ENCODE data around the gene TBC1D10A. TPM values are rescaled to one million over a fixed set of nuclear protein-coding genes. Genes with fewer than 3 reads are reported as not detected.

Gene TBC1D10A
- total RNA-seq, 4 donors from 2014 or later, result 46.8 to 63.9 (median 52.1) TPM

- TF ChIP-seq POLR2A (IDR thresholded peaks at IDR 0.05), result no peak
Measured at GRCh38 chr22:30284172-30284571, 42.6 kb downstream of the TBC1D10A start.

GRCh38 chr22:30283342-30283741 lies 43.4 kb downstream of the TBC1D10A start:
- DNase-seq (ENCODE audit: low spot score in 2 of 2), result no peak
- Histone ChIP-seq H3K36me3 (peaks cover 0 to 49% (median 0%) of the 10 kb centered on the region in 3 donors), H3K9me3 (no peaks in the 10 kb centered on the region), H3K27me3 (no peaks in the 10 kb centered on the region), H3K4me1 (peaks cover 0 to 43% (median 2%) of the 10 kb centered on the region in 4 donors), H3K4me3 (no peak overlapping the region), H3K27ac (no peak overlapping the region)
- WGBS, 2 donors, result 74% methylated on average over 3 of the region's 4 CpGs; no CpG with 5 or more reads in 1 of the 2 donors
- TF ChIP-seq POLR2A (IDR thresholded peaks at IDR 0.05), result no peak
- no peak for TF ChIP-seq EP300 (IDR thresholded peaks at IDR 0.05)
- no peak for TF ChIP-seq CTCF (IDR thresholded peaks at IDR 0.05)

More at GRCh38 chr22:30284172-30284571, 42.6 kb downstream of the TBC1D10A start:
- no peak for DNase-seq (ENCODE audit: low spot score in 2 of 2)
- peaks cover 0 to 49% (median 0%) of the 10 kb centered on the region in 3 donors for H3K36me3 ChIP-seq
- peaks cover 0 to 40% (median 2%) of the 10 kb centered on the region in 4 donors for H3K4me1 ChIP-seq
- H3K4me3 ChIP-seq, result no peak overlapping the region
- H3K27ac ChIP-seq, result no peak overlapping the region
- H3K27me3 ChIP-seq, result no peaks in the 10 kb centered on the region
- WGBS, 2 donors, result 77 to 78% methylated on average over 3 to 9 of the region's 9 CpGs
- H3K9me3 ChIP-seq, result no peaks in the 10 kb centered on the region

- Histone ChIP-seq H3K4me3 (no peak overlapping the region), H3K9me3 (no peaks in the 10 kb centered on the region), H3K27me3 (no peaks in the 10 kb centered on the region), H3K36me3 (peaks cover 0 to 49% (median 0%) of the 10 kb centered on the region in 3 donors), H3K27ac (no peak overlapping the region), H3K4me1 (peaks cover 0 to 43% (median 8%) of the 10 kb centered on the region in 4 donors)
- 68 to 69% methylated on average over 6 to 7 of the region's 7 CpGs for WGBS, 2 donors
- DNase-seq (ENCODE audit: low spot score in 2 of 2), result no peak
- TF ChIP-seq POLR2A (IDR thresholded peaks at IDR 0.05) (no peak), CTCF (IDR thresholded peaks at IDR 0.05) (no peak), EP300 (IDR thresholded peaks at IDR 0.05) (no peak)
Measured at GRCh38 chr22:30282616-30283046, 44.1 kb downstream of the TBC1D10A start.

DNA sequence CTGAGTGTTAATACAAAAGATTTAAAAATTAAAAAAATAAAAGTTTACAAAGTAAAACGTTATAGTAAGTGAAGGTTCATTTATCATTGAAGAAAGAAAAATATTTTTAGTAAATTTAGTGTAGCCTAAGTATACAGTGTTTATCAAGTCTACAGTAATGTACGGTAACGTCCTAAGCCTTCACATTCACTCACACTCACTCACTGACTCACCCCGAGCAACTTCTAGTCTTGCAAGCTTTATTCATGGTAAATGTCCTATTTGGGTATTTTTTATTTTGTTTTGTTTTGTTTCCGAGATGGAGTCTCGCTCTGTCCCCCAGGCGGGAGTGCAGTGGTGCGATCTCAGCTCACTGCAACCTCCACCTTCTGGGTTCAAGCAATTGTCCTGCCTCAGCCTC lies 46.2 kb downstream of the TBC1D10A start:
- WGBS, 2 donors, result 75 to 78% methylated on average over 8 of the region's 8 CpGs
- Histone ChIP-seq H3K9me3 (no peaks in the 10 kb centered on the region), H3K27ac (no peak overlapping the region), H3K4me1 (peaks cover 0 to 37% (median 9%) of the 10 kb centered on the region in 4 donors), H3K4me3 (no peak overlapping the region), H3K36me3 (peaks cover 0 to 34% (median 0%) of the 10 kb centered on the region in 3 donors), H3K27me3 (no peaks in the 10 kb centered on the region)
- TF ChIP-seq POLR2A (IDR thresholded peaks at IDR 0.05), result no peak
- no peak for TF ChIP-seq EP300 (IDR thresholded peaks at IDR 0.05)
- TF ChIP-seq CTCF (IDR thresholded peaks at IDR 0.05), result no peak
- DNase-seq (ENCODE audit: low spot score in 2 of 2), result no peak

DNA sequence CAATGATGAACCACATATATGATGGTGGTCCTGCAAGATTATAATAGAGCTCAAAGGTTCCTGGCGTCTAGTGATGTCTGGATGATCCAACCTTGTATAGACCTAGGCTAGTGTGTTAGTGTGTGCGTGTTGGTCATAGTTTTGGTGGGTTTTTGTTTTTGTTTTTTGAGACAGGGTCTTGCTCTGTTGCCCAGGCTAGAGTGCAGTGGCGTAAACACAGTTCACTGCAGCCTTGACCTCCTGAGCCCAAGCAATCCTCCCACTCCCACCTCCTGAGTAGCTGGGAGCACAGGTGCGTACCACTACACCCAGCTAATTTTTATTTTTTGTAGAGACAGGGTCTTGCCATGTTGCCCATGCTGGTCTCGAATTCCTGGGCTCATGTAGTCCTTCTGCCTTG lies 46.8 kb downstream of the TBC1D10A start:
- Histone ChIP-seq H3K4me1 (peaks cover 0 to 37% (median 9%) of the 10 kb centered on the region in 4 donors), H3K27ac (no peak overlapping the region), H3K4me3 (no peak overlapping the region), H3K27me3 (no peaks in the 10 kb centered on the region), H3K36me3 (peaks cover 0 to 28% (median 0%) of the 10 kb centered on the region in 3 donors), H3K9me3 (no peaks in the 10 kb centered on the region)
- TF ChIP-seq CTCF (IDR thresholded peaks at IDR 0.05) (no peak), POLR2A (IDR thresholded peaks at IDR 0.05) (no peak), EP300 (IDR thresholded peaks at IDR 0.05) (no peak)
- 88 to 91% methylated on average over 5 of the region's 5 CpGs for WGBS, 2 donors
- DNase-seq (ENCODE audit: low spot score in 2 of 2), result no peak

All from tibial nerve (tissue), 4 donors.